HepG2 (cell line): ENCODE results near the gene ABHD2. TPM values are rescaled to one million over a fixed set of nuclear protein-coding genes. Genes with fewer than 3 reads are reported as not detected.
A peak's percentile ranks its signal among the peaks of the same experiment; 100 is the strongest.

Source experiments
- ATM ChIP-seq: fragments of 450-650 bp; IDR thresholded peaks from 2 replicates; pipeline ENCODE4 v1.7.1; 2017; ENCODE audit warnings: mild to moderate bottlenecking, borderline replicate concordance
- CERS6 ChIP-seq: sonication (generic); formaldehyde crosslinking; IDR thresholded peaks from 2 replicates; pipeline ENCODE4 v1.5.0; 2020; ENCODE audit warnings: missing genetic modification reagents
- FOXA3 ChIP-seq: IDR thresholded peaks from 2 replicates; pipeline ENCODE4 v1.6.1; 2016; ENCODE audit warnings: missing genetic modification reagents, missing compliant biosample characterization
- HOXA5 ChIP-seq: sonication (generic); formaldehyde crosslinking; IDR thresholded peaks from 2 replicates; pipeline ENCODE4 v1.4.0; 2020; ENCODE audit warnings: missing genetic modification reagents
- MAF1 ChIP-seq: sonication (generic); formaldehyde crosslinking; IDR thresholded peaks from 2 replicates; pipeline ENCODE4 v1.5.0; 2020; ENCODE audit warnings: missing genetic modification reagents, borderline replicate concordance
- NFAT5 ChIP-seq: sonication (generic); formaldehyde crosslinking; IDR thresholded peaks from 2 replicates; pipeline ENCODE4 v1.4.0; 2020; ENCODE audit warnings: missing genetic modification reagents
- NFIC ChIP-seq: IDR thresholded peaks from 2 replicates; pipeline ENCODE4 v1.6.1; 2012; ENCODE audit warnings: mild to moderate bottlenecking, low read length, inconsistent platforms
- NFYB ChIP-seq: sonication (generic); formaldehyde crosslinking; IDR thresholded peaks from 2 replicates; pipeline ENCODE4 v1.4.0; 2020; ENCODE audit warnings: missing genetic modification reagents
- REPIN1 ChIP-seq: sonication (generic); formaldehyde crosslinking; IDR thresholded peaks from 2 replicates; pipeline ENCODE4 v1.8.0; 2022; ENCODE audit warnings: missing genetic modification reagents, low read depth, mild to moderate bottlenecking, borderline replicate concordance
- ZNF3 ChIP-seq: IDR thresholded peaks from 2 replicates; pipeline ENCODE4 v1.7.0; 2017; ENCODE audit warnings: inconsistent platforms
- ZNF382 ChIP-seq: sonication (generic); formaldehyde crosslinking; IDR thresholded peaks from 2 replicates; pipeline ENCODE4 v1.5.0; 2020; ENCODE audit warnings: missing genetic modification reagents, mild to moderate bottlenecking, borderline replicate concordance
- ZNF549 ChIP-seq: sonication (generic); formaldehyde crosslinking; IDR thresholded peaks from 2 replicates; pipeline ENCODE4 v1.5.0; 2020; ENCODE audit warnings: missing genetic modification reagents
- ZNF552 ChIP-seq: sonication (generic); formaldehyde crosslinking; IDR thresholded peaks from 2 replicates; pipeline ENCODE4 v1.9.0; 2022; ENCODE audit warnings: missing genetic modification reagents, mild to moderate bottlenecking, borderline replicate concordance
- ZNF589 ChIP-seq: sonication (generic); formaldehyde crosslinking; conservative IDR thresholded peaks from 2 replicates; pipeline ENCODE4 v1.8.0; 2022; ENCODE audit warnings: mild to moderate bottlenecking, moderate library complexity, missing genetic modification reagents
- ZNF777 ChIP-seq: sonication (generic); formaldehyde crosslinking; IDR thresholded peaks from 2 replicates; pipeline ENCODE4 v1.4.0; 2020; ENCODE audit warnings: missing genetic modification reagents
- ZNF879 ChIP-seq: sonication (generic); formaldehyde crosslinking; IDR thresholded peaks from 2 replicates; pipeline ENCODE4 v1.8.1; 2023; ENCODE audit warnings: missing genetic modification reagents
- polyA plus RNA-seq, 8 experiments: library from polyadenylated mRNA; depleted of rRNA in 3 of 8; stranded (reverse) in 7 of 8; unstranded in 1 of 8; fragments of >200 nt; fragmentation: Illumina TruSeq in 4 of 8; extraction: Trizol in 4 of 8; gene quantifications; 2 replicates each; pipeline versions ENCODE4 v1.2.1 to v1.2.3, GENCODE V29; 2011 to 2016; ENCODE audit warnings: low read depth in 4 of 8, missing spikeins in 1 of 8, mixed read lengths in 1 of 8; ENCODE audit not compliant: insufficient read depth in 1 of 8
- total RNA-seq, 5 experiments: library from RNA; depleted of rRNA; stranded (reverse); fragments of >200 nt; fragmentation: Illumina TruSeq; extraction: Trizol; gene quantifications; 2 replicates each; pipeline ENCODE4 v1.2.3, GENCODE V29; 2016; ENCODE audit warnings: low read depth in 1 of 5

ABHD2 gene
- total and polyA plus RNA-seq, 2 of the 13 experiments (the other 11 are each of a cell fraction or from before 2014, with no cell fraction given), result 14.8 to 22.4 TPM

DNA sequence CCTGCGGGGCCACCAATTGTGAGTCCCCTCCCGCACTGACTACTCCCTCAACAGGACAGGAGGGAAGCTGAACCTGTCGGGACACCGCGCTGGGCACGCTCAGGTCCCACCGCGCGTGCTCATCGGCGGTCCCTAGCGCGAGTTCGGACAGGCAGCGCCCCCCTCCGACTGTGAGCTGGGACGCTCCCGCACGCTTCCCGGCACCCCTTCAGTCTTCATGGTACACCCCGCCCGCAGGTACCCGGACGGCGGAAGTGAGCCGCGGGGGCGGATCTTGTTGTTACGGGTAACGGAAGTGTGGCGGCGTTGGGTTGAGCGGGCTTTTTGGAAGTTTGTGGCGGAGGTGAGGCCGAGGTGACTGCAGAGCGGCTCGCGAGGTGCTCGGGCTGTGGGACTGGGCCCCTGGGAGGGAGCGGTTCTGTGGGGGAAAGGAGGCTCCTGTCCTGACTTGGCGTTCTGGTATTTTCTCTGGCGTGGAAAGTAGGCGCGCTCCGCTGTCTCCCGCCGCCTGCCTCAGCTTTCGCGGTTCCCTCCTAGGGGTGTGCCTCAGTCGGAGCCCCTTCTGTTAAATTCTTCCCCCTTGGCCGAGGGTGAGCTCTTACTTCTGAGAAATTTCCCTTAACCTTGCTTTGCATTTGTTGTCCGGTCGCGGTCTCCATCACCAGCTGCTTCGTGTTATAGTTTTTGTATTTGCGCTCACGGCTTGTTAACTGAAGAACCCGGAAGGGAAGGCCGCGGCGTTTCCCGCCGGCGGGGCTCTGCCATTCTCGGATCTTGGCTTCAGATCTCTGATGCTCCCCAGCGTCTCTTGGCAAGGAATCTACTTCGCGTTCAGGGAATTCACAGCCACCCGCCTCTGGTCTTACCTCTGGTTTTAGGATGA, 155.7 kb downstream of the ABHD2 start, which contains the start of gene FANCI (continued):
- TF ChIP-seq NFAT5 (CRISPR knock-in tag) (no peak), ATM (no peak), REPIN1 (peak; percentile 89; the same call in 1 of the 2 replicates), NFIC (no peak), CERS6 (CRISPR knock-in tag) (0 out of 2 replicates have a peak, but pooled peaks have one; percentile 32), ZNF3 (no peak), ZNF552 (CRISPR knock-in tag) (0 out of 2 replicates have a peak, but pooled peaks have one; percentile 41), ZNF382 (no peak), ZNF879 (CRISPR knock-in tag) (no peak), NFYB (CRISPR knock-in tag) (no peak; the same call in 1 of the 2 replicates), ZNF589 (CRISPR knock-in tag) (no peak), ZNF549 (CRISPR knock-in tag) (no peak), FOXA3 (CRISPR knock-in tag) (peak; percentile 32), ZNF777 (no peak), HOXA5 (CRISPR knock-in tag) (no peak; the same call in 1 of the 2 replicates), MAF1 (CRISPR knock-in tag) (no peak)
